ENCODE results near the gene NEMP1. TPM values are rescaled to one million over a fixed set of nuclear protein-coding genes. Genes with fewer than 3 reads are reported as not detected.

Gene NEMP1
- total RNA-seq, 1 donor from 2014 or later, result 14.1 TPM

DNA sequence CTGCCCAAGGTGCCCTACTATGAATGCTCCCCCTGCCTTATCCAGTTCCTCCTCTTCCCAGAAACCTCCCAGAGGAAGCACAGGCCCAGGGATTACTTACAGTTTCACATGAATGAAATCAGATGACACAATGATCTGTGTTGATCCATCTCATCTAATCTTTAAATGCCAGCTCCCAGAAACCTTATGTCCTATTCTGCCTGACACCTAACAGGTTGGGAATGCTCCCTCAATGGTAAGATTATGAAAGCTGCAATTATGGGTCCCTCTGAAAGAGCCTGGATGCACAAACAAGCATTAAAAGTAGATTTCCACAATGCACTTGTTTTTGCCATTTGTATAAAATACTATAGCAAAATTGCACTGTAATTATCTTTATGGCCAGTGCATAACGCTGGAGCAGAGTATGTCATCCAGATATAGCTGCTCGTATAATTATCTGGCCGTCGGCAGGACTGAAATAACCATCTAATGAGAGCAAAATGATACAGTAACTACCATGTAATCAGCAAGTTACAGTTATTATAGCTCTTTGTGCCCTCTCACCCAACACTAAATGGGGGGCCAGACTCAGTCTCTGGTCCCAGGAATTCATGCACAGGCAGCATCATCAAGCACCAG, 67.9 kb downstream of the NEMP1 start:
- H3K4me3 ChIP-seq, result no peak overlapping the region
- H3K36me3 ChIP-seq, result no peaks in the 10 kb centered on the region
- TF ChIP-seq, protein P1, sequence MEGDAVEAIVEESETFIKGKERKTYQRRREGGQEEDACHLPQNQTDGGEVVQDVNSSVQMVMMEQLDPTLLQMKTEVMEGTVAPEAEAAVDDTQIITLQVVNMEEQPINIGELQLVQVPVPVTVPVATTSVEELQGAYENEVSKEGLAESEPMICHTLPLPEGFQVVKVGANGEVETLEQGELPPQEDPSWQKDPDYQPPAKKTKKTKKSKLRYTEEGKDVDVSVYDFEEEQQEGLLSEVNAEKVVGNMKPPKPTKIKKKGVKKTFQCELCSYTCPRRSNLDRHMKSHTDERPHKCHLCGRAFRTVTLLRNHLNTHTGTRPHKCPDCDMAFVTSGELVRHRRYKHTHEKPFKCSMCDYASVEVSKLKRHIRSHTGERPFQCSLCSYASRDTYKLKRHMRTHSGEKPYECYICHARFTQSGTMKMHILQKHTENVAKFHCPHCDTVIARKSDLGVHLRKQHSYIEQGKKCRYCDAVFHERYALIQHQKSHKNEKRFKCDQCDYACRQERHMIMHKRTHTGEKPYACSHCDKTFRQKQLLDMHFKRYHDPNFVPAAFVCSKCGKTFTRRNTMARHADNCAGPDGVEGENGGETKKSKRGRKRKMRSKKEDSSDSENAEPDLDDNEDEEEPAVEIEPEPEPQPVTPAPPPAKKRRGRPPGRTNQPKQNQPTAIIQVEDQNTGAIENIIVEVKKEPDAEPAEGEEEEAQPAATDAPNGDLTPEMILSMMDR (IDR thresholded peaks at IDR 0.05), result no peak
- H3K27me3 ChIP-seq, result peaks cover 2% of the 10 kb centered on the region
- no peak for DNase-seq
- intact Hi-C loops (cut with DNase I), result no loop called here
- ATAC-seq, result no peak
- H3K4me1 ChIP-seq, result peaks cover 5% of the 10 kb centered on the region
- no peak overlapping the region for H3K27ac ChIP-seq
- no peaks in the 10 kb centered on the region for H3K9me3 ChIP-seq

DNA sequence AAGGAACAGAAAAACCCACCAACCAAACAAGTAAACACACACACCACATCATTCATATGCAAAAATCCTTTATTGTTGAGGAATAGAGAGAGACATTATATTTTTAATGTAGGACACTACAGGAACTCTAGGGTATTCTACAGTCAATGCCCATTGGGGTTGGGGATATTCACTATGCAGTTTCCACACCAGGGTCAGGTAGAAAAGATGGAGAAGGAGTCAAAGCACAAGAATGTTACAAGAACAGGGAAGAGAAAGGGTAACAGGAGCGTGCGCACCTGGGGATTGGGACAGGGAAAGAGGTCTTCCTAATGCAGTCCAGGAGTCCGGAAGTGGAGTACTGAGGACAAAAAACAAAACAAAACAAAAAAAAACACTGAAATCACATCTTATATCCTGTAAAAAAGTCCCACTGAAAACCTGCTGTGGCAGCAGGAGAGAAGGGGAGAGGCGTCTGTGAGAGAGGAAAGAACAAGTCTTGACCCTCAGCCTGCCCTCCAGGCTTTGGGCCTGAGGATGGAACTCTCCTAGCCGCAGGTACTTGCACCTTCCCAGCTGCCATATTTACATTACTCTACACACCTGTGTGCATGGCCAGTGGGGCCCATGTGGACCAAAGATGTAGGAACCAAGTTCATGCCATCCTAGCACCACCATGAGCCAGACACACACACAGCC, 68.5 kb downstream of the NEMP1 start:
- ATAC-seq (no peak), DNase-seq (no peak)
- intact Hi-C loops (cut with DNase I), result no loop called here

DNA sequence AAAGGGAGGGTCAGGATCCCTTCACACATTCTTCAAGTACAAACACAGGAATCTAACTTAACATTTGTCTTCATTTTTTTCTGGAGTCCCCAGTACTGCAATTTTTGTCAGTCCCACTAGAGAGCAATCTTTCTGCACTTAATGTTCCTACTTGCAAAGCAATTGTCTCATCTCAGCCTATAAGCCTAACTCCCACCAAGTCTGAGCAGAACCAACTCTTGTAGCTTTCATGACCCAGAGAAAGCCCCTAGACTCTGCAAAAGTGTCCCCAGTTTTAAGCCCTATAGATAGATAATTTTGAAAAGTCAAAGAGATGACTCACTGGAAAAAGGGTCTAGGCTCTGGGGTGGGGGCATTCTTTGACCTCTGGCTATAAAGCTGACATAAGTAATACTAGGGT, 70.4 kb downstream of the NEMP1 start:
- H3K27me3 ChIP-seq, result no peaks in the 10 kb centered on the region
- no peak overlapping the region for H3K27ac ChIP-seq
- H3K9me3 ChIP-seq, result no peaks in the 10 kb centered on the region
- DNase-seq (no peak), ATAC-seq (peak; percentile 33)
- peaks cover 13% of the 10 kb centered on the region for H3K4me1 ChIP-seq
- intact Hi-C loops (cut with DNase I), result no loop called here
- peaks cover 16% of the 10 kb centered on the region for H3K36me3 ChIP-seq
- TF ChIP-seq, protein P1 (IDR thresholded peaks at IDR 0.05), result peak; percentile 61
- no peak overlapping the region for H3K4me3 ChIP-seq

More for the DNA sequence above, 68.5 kb downstream of the NEMP1 start:
- TF ChIP-seq, protein P1 (IDR thresholded peaks at IDR 0.05), result no peak
- Histone ChIP-seq H3K36me3 (no peaks in the 10 kb centered on the region), H3K27me3 (no peaks in the 10 kb centered on the region), H3K9me3 (no peaks in the 10 kb centered on the region), H3K27ac (no peak overlapping the region), H3K4me1 (peaks cover 9% of the 10 kb centered on the region), H3K4me3 (no peak overlapping the region)

DNA sequence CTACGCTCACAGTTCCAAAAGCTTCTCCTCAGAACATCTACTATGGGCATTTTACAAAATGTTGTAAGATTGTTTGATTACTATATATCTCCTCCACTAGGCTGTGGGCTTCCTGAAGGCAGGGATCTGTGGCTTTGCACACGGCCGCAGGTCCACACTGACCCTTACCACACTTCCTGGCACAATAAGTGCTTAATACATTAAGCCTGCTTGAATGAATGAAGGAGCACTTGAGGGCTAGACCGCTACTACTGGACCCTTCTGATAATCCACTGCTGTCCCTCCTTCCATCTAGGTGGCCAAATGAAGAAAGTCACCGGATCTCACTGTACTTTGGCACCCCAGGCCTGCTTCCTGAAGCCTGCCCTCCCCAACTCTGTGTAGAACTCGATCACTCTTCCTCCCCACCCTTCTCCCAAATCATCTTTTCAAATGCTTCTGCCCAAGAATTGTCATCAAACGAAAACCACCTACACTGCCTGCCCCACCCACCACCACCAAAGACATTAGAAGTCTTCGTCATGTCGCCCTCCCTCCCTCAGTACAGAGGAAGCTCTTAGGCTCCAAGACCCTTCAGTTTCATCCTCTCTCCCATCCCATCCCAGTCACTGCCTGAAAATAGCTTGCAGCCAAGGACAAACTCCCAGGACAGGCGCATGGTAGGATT, 71.6 kb downstream of the NEMP1 start:
- Histone ChIP-seq H3K36me3 (peaks cover 28% of the 10 kb centered on the region), H3K9me3 (no peaks in the 10 kb centered on the region), H3K4me3 (peak overlapping the region; percentile 42), H3K27me3 (no peaks in the 10 kb centered on the region), H3K27ac (no peak overlapping the region), H3K4me1 (peaks cover 14% of the 10 kb centered on the region)
- intact Hi-C loops (cut with DNase I), result no loop called here
- no peak for ATAC-seq
- no peak for DNase-seq
- TF ChIP-seq, protein P1 (IDR thresholded peaks at IDR 0.05), result no peak

DNA sequence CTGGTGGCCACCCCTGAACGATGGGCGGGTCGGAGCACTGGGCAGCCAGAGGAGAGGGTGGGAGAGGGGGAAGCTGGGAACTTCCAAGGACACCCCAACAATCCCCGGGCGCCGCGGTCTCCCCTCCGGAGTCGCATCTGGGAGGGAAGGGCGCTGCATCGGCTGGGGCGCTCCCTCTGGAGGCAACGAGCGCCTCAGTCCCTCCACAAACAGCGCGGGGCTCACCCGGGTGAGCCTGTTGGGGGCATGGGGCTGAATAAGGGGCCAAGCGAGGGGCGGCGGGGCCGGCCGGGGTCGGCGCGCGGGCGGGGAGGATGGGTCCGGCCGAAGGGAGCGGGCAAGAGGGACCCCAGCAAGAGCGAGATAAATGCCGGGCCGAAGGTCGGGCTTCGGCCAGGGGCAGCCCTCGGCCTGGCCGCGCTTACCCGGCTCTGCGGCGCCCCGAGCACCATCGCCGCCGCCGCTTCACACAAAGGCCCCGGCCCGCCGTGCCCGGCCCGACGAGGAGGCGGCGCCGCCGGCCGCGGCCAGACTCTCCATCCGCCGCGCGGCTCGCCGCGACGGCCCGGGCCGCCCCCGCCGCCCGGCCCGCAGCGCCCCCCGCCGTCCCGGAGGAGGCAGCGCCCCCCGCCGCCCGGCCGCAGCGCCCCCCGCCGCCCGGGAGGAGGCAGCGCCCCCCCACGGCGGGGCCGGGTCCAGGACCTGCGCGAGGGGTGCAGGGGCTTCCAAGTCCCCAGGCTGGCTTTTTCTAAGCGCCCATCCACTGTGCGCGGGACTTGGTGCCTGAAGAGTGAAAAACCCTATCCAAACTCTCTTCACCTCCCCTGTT, 72.4 kb downstream of the NEMP1 start, which contains the start of gene ZBTB39:
ZBTB39 (minus strand) TSS at position 567 of the 829 bp plus-strand sequence. CDS start 1,629 bp downstream, outside the sequence.
- intact Hi-C loops (cut with DNase I), result no loop called here
- DNase-seq, result peak; percentile 83

More for the DNA sequence above, 72.4 kb downstream of the NEMP1 start, which contains the start of gene ZBTB39:
- Histone ChIP-seq H3K36me3 (peaks cover 34% of the 10 kb centered on the region), H3K9me3 (no peaks in the 10 kb centered on the region), H3K4me1 (peaks cover 20% of the 10 kb centered on the region), H3K27me3 (no peaks in the 10 kb centered on the region), H3K4me3 (peak within 1 kb of the TSS; percentile 78), H3K27ac (peak within 1 kb of the TSS; percentile 76)
- peak; percentile 92 for ATAC-seq
- TF ChIP-seq, protein P1 (IDR thresholded peaks at IDR 0.05), result peak; percentile 56

Measured in upper lobe of right lung (tissue), 1 donor.